GM13977 (cell line): ENCODE data around the gene FAM216B.

Experiments
- DNase-seq: peaks from one replicate; pipeline ENCODE4 v3.0.0; 2012; ENCODE audit warnings: low spot score
- in situ Hi-C: fragments of 300-500 bp; cut with MboI; formaldehyde crosslinking; loops from one replicate; pipeline ENCODE4 v1.12.0; 2022; ENCODE audit warnings: low sequenced_read_pairs, low pct_unique_long_range_greater_than_20kb, mixed read lengths, inconsistent platforms; ENCODE audit not compliant: unreplicated experiment
- TF ChIP-seq, protein P1 (sequence below): IDR thresholded peaks from 2 replicates; pipeline ENCODE4 v1.5.1; 2012; ENCODE audit warnings: mild to moderate bottlenecking, control low read depth; ENCODE audit not compliant: insufficient read depth; ENCODE audit errors: extremely low read depth, missing control alignments

The FAM216B gene

GRCh38 chr13:42803563-42804204 lies 22.3 kb downstream of the FAM216B start:
- TF ChIP-seq, protein P1, sequence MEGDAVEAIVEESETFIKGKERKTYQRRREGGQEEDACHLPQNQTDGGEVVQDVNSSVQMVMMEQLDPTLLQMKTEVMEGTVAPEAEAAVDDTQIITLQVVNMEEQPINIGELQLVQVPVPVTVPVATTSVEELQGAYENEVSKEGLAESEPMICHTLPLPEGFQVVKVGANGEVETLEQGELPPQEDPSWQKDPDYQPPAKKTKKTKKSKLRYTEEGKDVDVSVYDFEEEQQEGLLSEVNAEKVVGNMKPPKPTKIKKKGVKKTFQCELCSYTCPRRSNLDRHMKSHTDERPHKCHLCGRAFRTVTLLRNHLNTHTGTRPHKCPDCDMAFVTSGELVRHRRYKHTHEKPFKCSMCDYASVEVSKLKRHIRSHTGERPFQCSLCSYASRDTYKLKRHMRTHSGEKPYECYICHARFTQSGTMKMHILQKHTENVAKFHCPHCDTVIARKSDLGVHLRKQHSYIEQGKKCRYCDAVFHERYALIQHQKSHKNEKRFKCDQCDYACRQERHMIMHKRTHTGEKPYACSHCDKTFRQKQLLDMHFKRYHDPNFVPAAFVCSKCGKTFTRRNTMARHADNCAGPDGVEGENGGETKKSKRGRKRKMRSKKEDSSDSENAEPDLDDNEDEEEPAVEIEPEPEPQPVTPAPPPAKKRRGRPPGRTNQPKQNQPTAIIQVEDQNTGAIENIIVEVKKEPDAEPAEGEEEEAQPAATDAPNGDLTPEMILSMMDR = no peak
- in situ Hi-C loops = no loop called here
- DNase-seq = no peak

DNA sequence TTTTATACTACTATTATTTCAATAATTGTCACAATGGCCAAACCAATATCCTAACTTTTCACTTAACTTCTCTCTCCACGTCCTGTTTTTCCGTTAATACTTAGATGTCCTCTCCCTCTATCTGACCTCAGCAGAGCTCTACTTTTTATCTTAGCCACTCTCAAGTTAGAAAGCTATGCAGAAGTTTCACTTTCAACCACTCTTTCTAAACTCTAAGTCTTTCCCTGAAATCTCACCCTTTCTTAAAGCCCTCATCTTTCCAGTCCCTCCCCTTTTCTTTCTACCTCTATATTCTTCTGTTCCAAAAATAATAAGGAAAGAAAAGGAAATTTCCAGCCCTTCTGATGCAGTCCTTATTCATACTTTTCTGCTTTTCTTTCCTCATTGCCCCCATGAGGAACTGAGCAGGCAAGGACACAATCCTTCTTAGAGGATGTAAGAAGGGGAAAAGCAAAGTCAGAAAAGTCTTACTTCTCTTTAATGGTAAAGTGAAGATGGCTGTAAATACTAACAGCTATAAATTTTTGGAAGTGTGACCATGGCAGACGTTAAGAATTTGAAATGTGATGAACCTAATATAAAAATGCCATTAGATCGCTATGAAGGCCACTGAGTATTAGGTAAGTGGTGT lies 23.0 kb downstream of the FAM216B start:
- TF ChIP-seq, protein P1 = no peak
- in situ Hi-C loops = no loop called here
- DNase-seq = peak; percentile 11

- in situ Hi-C loops = no loop called here
- no peak for DNase-seq
Measured at GRCh38 chr13:42807241-42807640, 25.9 kb downstream of the FAM216B start.

GRCh38 chr13:42807866-42808265 lies 26.5 kb downstream of the FAM216B start:
- TF ChIP-seq, protein P1 = no peak
- DNase-seq = no peak
- in situ Hi-C loops = no loop called here

More at GRCh38 chr13:42807241-42807640, 25.9 kb downstream of the FAM216B start:
- TF ChIP-seq, protein P1 = no peak

- in situ Hi-C loops = no loop called here
- TF ChIP-seq, protein P1 = no peak
- no peak for DNase-seq
Measured at GRCh38 chr13:42808341-42808940, 27.1 kb downstream of the FAM216B start.

- DNase-seq = no peak
- in situ Hi-C loops = no loop called here
- TF ChIP-seq, protein P1 = peak; percentile 22
Measured at GRCh38 chr13:42812316-42812715, 30.9 kb downstream of the FAM216B start.
